Measurements from ENCODE around the gene TPRG1L.
A peak's percentile ranks its signal among the peaks of the same experiment; 100 is the strongest.

TPRG1L gene

GRCh38 chr1:3642919-3643675, 18.3 kb downstream of the TPRG1L start:
- no peak for FAIRE-seq

GRCh38 chr1:3644273-3644672, 19.5 kb downstream of the TPRG1L start:
- no peak for TF ChIP-seq CTCF (IDR thresholded peaks at IDR 0.05; ENCODE audit: insufficient read depth, missing control alignments)
- DNase-seq (ENCODE audit: insufficient read length, low spot score), result no peak
- no peak for FAIRE-seq

More at GRCh38 chr1:3642919-3643675, 18.3 kb downstream of the TPRG1L start:
- DNase-seq (ENCODE audit: insufficient read length, low spot score), result no peak
- TF ChIP-seq CTCF (IDR thresholded peaks at IDR 0.05; ENCODE audit: insufficient read depth, missing control alignments), result no peak

- DNase-seq (ENCODE audit: insufficient read length, low spot score) (no peak), FAIRE-seq (no peak)
- TF ChIP-seq CTCF (IDR thresholded peaks at IDR 0.05; ENCODE audit: insufficient read depth, missing control alignments), result no peak
Measured at GRCh38 chr1:3645247-3645646, 20.4 kb downstream of the TPRG1L start.

GRCh38 chr1:3645666-3646355, 21.0 kb downstream of the TPRG1L start:
- no peak for TF ChIP-seq CTCF (IDR thresholded peaks at IDR 0.05; ENCODE audit: insufficient read depth, missing control alignments)
- DNase-seq (ENCODE audit: insufficient read length, low spot score), result no peak
- FAIRE-seq, result no peak

GRCh38 chr1:3646596-3646995, 21.8 kb downstream of the TPRG1L start:
- TF ChIP-seq CTCF (IDR thresholded peaks at IDR 0.05; ENCODE audit: insufficient read depth, missing control alignments), result no peak
- DNase-seq (ENCODE audit: insufficient read length, low spot score), result no peak
- no peak for FAIRE-seq

GRCh38 chr1:3649342-3650247, 24.8 kb downstream of the TPRG1L start, which contains the start of gene WRAP73:
Gene WRAP73, minus strand, starts transcription at chr1:3650103. Its CDS starts 104 bp downstream, at chr1:3649999.
- peak; percentile 4 for TF ChIP-seq CTCF (IDR thresholded peaks at IDR 0.05; ENCODE audit: insufficient read depth, missing control alignments)
- FAIRE-seq (no peak), DNase-seq (ENCODE audit: insufficient read length, low spot score) (peak; percentile 61)
